Liver (tissue), 9 donors: ENCODE measurements around the gene SCRN3. TPM values are rescaled to one million over a fixed set of nuclear protein-coding genes. Genes with fewer than 3 reads are reported as not detected.

Experiments used
- DNase-seq: peaks from one replicate; pipeline ENCODE4 v3.0.0-alpha.2; 2017; ENCODE audit warnings: low spot score
- H3K27ac ChIP-seq, 2 donors: one replicate each; pipeline ENCODE4 v1.7.0; 2013; ENCODE audit warnings: inconsistent platforms in 2 of 2, low read length in 2 of 2, control low read depth in 1 of 2, low read depth in 1 of 2, mild to moderate bottlenecking in 1 of 2
- H3K27me3 ChIP-seq, 4 donors: one replicate each; pipeline versions ENCODE4 v1.6.1 to v1.7.0; 2013; ENCODE audit warnings: low read length in 3 of 4, inconsistent platforms in 1 of 4, mild to moderate bottlenecking in 1 of 4, moderate library complexity in 1 of 4; ENCODE audit not compliant: control insufficient read depth in 4 of 4, insufficient read depth in 4 of 4
- H3K36me3 ChIP-seq, 4 donors: one replicate each; pipeline versions ENCODE4 v1.6.1 to v1.7.0; 2013; ENCODE audit warnings: low read length in 3 of 4, mild to moderate bottlenecking in 3 of 4, low read depth in 1 of 4, moderate library complexity in 1 of 4; ENCODE audit not compliant: control insufficient read depth in 4 of 4, insufficient read depth in 3 of 4
- H3K4me1 ChIP-seq, 4 donors: one replicate each; pipeline versions ENCODE4 v1.6.1 to v1.7.0; 2013; ENCODE audit warnings: low read length in 3 of 4, mild to moderate bottlenecking in 3 of 4, moderate library complexity in 1 of 4; ENCODE audit not compliant: control insufficient read depth in 4 of 4, insufficient read depth in 4 of 4
- H3K4me3 ChIP-seq, 3 donors: one replicate each; pipeline versions ENCODE4 v1.6.1 to v1.7.0; 2013; ENCODE audit warnings: low read length in 3 of 3, control low read depth in 1 of 3, low read depth in 1 of 3, mild to moderate bottlenecking in 1 of 3
- H3K9ac ChIP-seq, 2 donors: one replicate each; pipeline ENCODE4 v1.7.0; 2013; ENCODE audit warnings: low read length in 2 of 2, mild to moderate bottlenecking in 2 of 2, moderate library complexity in 2 of 2, control low read depth in 1 of 2, low read depth in 1 of 2
- H3K9me3 ChIP-seq, 4 donors: one replicate each; pipeline versions ENCODE4 v1.6.1 to v1.7.0; 2013; ENCODE audit warnings: low read length in 3 of 4; ENCODE audit not compliant: control insufficient read depth in 4 of 4
- ATF3 ChIP-seq: IDR thresholded peaks from 2 replicates; pipeline ENCODE4 v1.6.1; 2016; ENCODE audit warnings: antibody characterized with exemption
- CTCF ChIP-seq: fragments of 150-350 bp; IDR thresholded peaks from 2 replicates; pipeline ENCODE4 v1.5.1; 2017; ENCODE audit warnings: improper control_type of control experiment, low read depth, low read length; ENCODE audit not compliant: missing input control
- EGR1 ChIP-seq, 2 donors: IDR thresholded peaks; 2 replicates each; pipeline ENCODE4 v1.6.1; 2016 to 2018; ENCODE audit warnings: antibody characterized with exemption in 2 of 2, low read depth in 2 of 2
- FOXA1 ChIP-seq: IDR thresholded peaks from 2 replicates; pipeline ENCODE4 v1.6.1; 2016; ENCODE audit warnings: antibody characterized with exemption
- FOXA2 ChIP-seq: IDR thresholded peaks from 2 replicates; pipeline ENCODE4 v1.6.1; 2016; ENCODE audit warnings: antibody characterized with exemption
- GABPA ChIP-seq, 2 donors: IDR thresholded peaks in 1 of 2; conservative IDR thresholded peaks in 1 of 2; 2 replicates each; pipeline ENCODE4 v1.6.1; 2016; ENCODE audit warnings: antibody characterized with exemption in 2 of 2, mild to moderate bottlenecking in 1 of 2, moderate library complexity in 1 of 2
- HNF4A ChIP-seq, 2 donors: conservative IDR thresholded peaks; 2 replicates each; pipeline ENCODE4 v1.6.1; 2016; ENCODE audit warnings: antibody characterized with exemption in 2 of 2, mild to moderate bottlenecking in 2 of 2
- HNF4G ChIP-seq: IDR thresholded peaks from 2 replicates; pipeline ENCODE4 v1.6.1; 2016; ENCODE audit warnings: antibody characterized with exemption
- RAD21 ChIP-seq, 2 donors: IDR thresholded peaks; 2 replicates each; pipeline ENCODE4 v1.6.1; 2016; ENCODE audit warnings: antibody characterized with exemption in 2 of 2, mild to moderate bottlenecking in 2 of 2
- REST ChIP-seq: IDR thresholded peaks from 2 replicates; pipeline ENCODE4 v1.6.1; 2016; ENCODE audit warnings: antibody characterized with exemption, mild to moderate bottlenecking
- RXRA ChIP-seq, 2 donors: IDR thresholded peaks; 2 replicates each; pipeline ENCODE4 v1.6.1; 2017 to 2018; ENCODE audit warnings: antibody characterized with exemption in 2 of 2, mild to moderate bottlenecking in 1 of 2
- SP1 ChIP-seq: IDR thresholded peaks from 2 replicates; pipeline ENCODE4 v1.6.1; 2018; ENCODE audit warnings: antibody characterized with exemption, mild to moderate bottlenecking
- YY1 ChIP-seq: IDR thresholded peaks from 2 replicates; pipeline ENCODE4 v1.6.1; 2016; ENCODE audit warnings: antibody characterized with exemption, mild to moderate bottlenecking
- ZBTB33 ChIP-seq: IDR thresholded peaks from 2 replicates; pipeline ENCODE4 v1.6.1; 2016; ENCODE audit warnings: antibody characterized with exemption
- WGBS: extraction: QIAGEN DNeasy Blood & Tissue Kit; methylation state at CpG from one replicate; pipeline ENCODE4 v1.1.7; 2013; 5-methylcytosine and 5-hydroxymethylcytosine counted together
- polyA plus RNA-seq, 2 donors: library from polyadenylated mRNA; stranded (reverse) in 1 of 2; unstranded in 1 of 2; fragments of 200-250 nt in 1 of 2; fragments of >200 nt in 1 of 2; fragmentation: Nextera tagmentation in 1 of 2; extraction: Ambion mirVana in 1 of 2; gene quantifications; one replicate each; pipeline versions ENCODE4 v1.2.1 to v1.2.3, GENCODE V29; 2013 to 2015
- total RNA-seq, 2 donors: library from RNA; depleted of rRNA; stranded (reverse); fragments of >200 nt; gene quantifications; one replicate each; pipeline ENCODE4 v1.2.3, GENCODE V29; 2014
- donor health status: healthy.
- donor health status: healthy.
- donor health status: healthy.
- donor health status: healthy.
- donor health status: healthy.

Gene SCRN3
- total and polyA plus RNA-seq, 4 donors: 10.0 to 23.1 (median 13.2) TPM

GRCh38 chr2:174439323-174439722, 43.8 kb downstream of the SCRN3 start:
- TF ChIP-seq ZBTB33 (no peak), CTCF (no peak), SP1 (no peak), YY1 (no peak), HNF4G (no peak), GABPA (IDR thresholded peaks at IDR 0.05 in 1 of 2, conservative IDR thresholded peaks at IDR 0.05 in 1 of 2) (no peak), REST (no peak), EGR1 (IDR thresholded peaks at IDR 0.05; ENCODE audit: low read depth in 2 of 2) (no peak), FOXA1 (no peak), FOXA2 (no peak), ATF3 (no peak), HNF4A (conservative IDR thresholded peaks at IDR 0.05) (no peak), RAD21 (IDR thresholded peaks at IDR 0.05) (no peak)
- no peak overlapping the region for H3K4me3 ChIP-seq
- H3K4me1 ChIP-seq: no peaks in the 10 kb centered on the region
- no peaks in the 10 kb centered on the region for H3K9me3 ChIP-seq
- H3K9ac ChIP-seq: no peak overlapping the region
- H3K36me3 ChIP-seq: peaks cover 4 to 11% (median 8%) of the 10 kb centered on the region in 4 donors
- H3K27me3 ChIP-seq: no peaks in the 10 kb centered on the region
- 94% methylated on average over 2 of the region's 2 CpGs for WGBS
- H3K27ac ChIP-seq: no peak overlapping the region
- no peak for DNase-seq

GRCh38 chr2:174439950-174440349, 44.4 kb downstream of the SCRN3 start:
- Histone ChIP-seq H3K9ac (no peak overlapping the region), H3K27me3 (no peaks in the 10 kb centered on the region), H3K27ac (no peak overlapping the region), H3K36me3 (peaks cover 5 to 15% (median 8%) of the 10 kb centered on the region in 4 donors), H3K9me3 (no peaks in the 10 kb centered on the region), H3K4me1 (no peaks in the 10 kb centered on the region), H3K4me3 (no peak overlapping the region)
- TF ChIP-seq HNF4G (no peak), ZBTB33 (no peak), RXRA (IDR thresholded peaks at IDR 0.05) (no peak)
- DNase-seq: no peak
- 90% methylated on average over 2 of the region's 2 CpGs for WGBS
